Thyroid gland (tissue), 4 donors: ENCODE results near the gene DDX43. TPM values are rescaled to one million over a fixed set of nuclear protein-coding genes. Genes with fewer than 3 reads are reported as not detected.
"Not testable (repeated sequence)": the region's sequence is repeated elsewhere in the genome, so short reads cannot be mapped to it uniquely, and the experiment has no call there.

ENCODE experiments used
- DNase-seq, 2 donors: peaks; one replicate each; pipeline ENCODE4 v3.0.0-alpha.2; 2019
- H3K27ac ChIP-seq, 3 donors: fragments of 200-600 bp; sonication (generic); 1 replicate in 2 of 3; 2 replicates in 1 of 3; pipeline ENCODE4 v1.5.1; 2016 to 2019; ENCODE audit warnings: mild to moderate bottlenecking in 1 of 3, moderate library complexity in 1 of 3
- H3K27me3 ChIP-seq: fragments of 200-600 bp; sonication (generic); one replicate; pipeline ENCODE4 v1.5.1; 2019
- H3K36me3 ChIP-seq, 2 donors: fragments of 200-600 bp; sonication (generic); one replicate each; pipeline ENCODE4 v1.5.1; 2016 to 2019
- H3K4me1 ChIP-seq, 2 donors: fragments of 200-600 bp; sonication (generic); one replicate each; pipeline ENCODE4 v1.5.1; 2017 to 2019
- H3K4me3 ChIP-seq, 3 donors: fragments of 200-600 bp; sonication (generic); replicated peaks in 1 of 3; 1 replicate in 2 of 3; 2 replicates in 1 of 3; pipeline ENCODE4 v1.5.1; 2016; ENCODE audit warnings: mild to moderate bottlenecking in 1 of 3
- H3K9me3 ChIP-seq: fragments of 200-600 bp; sonication (generic); one replicate; pipeline ENCODE4 v1.5.1; 2017
- CTCF ChIP-seq, 6 experiments: fragments of 200-600 bp in 3 of 6; fragments of 450-650 bp in 3 of 6; sonication (generic) in 3 of 6; IDR thresholded peaks; one replicate each; pipeline ENCODE4 v1.5.1; 2016 to 2019; ENCODE audit warnings: antibody characterized with exemption in 6 of 6, mild to moderate bottlenecking in 2 of 6, inconsistent platforms in 1 of 6, moderate library complexity in 1 of 6
- POLR2A ChIP-seq, 2 donors: fragments of 450-650 bp; IDR thresholded peaks; one replicate each; pipeline ENCODE4 v1.6.1; 2017; ENCODE audit warnings: antibody characterized with exemption in 2 of 2, mild to moderate bottlenecking in 2 of 2, moderate library complexity in 1 of 2
- WGBS, 2 donors: methylation state at CpG; one replicate each; pipeline ENCODE4 v1.1.5; 2017; 5-methylcytosine and 5-hydroxymethylcytosine counted together
- intact Hi-C: fragments of 100-400 bp; cut with DNase I; formaldehyde crosslinking; loops from one replicate; pipeline ENCODE4 v1.15.1; 2023
- small RNA-seq: library from RNA; depleted of rRNA; stranded (forward); fragments of <200 nt; gene quantifications from one replicate; pipeline ENCODE3, GENCODE V24; 2016
- total RNA-seq, 4 donors: library from RNA; depleted of rRNA; stranded (reverse); fragments of >200 nt; gene quantifications; one replicate each; pipeline ENCODE4 v1.2.3, GENCODE V29; 2016

Gene DDX43
- total RNA-seq, 4 donors from 2014 or later, result 1.5 to 6.0 (median 4.0) TPM

GRCh38 chr6:73455865-73456629 lies 61.4 kb downstream of the DDX43 start:
- H3K27ac ChIP-seq, result no peak overlapping the region
- no peaks in the 10 kb centered on the region for H3K36me3 ChIP-seq
- WGBS, 2 donors, result 77 to 82% methylated on average over 3 of the region's 3 CpGs
- no peaks in the 10 kb centered on the region for H3K9me3 ChIP-seq
- no peak overlapping the region for H3K4me3 ChIP-seq
- TF ChIP-seq POLR2A (IDR thresholded peaks at IDR 0.05), result no peak
- no peak for TF ChIP-seq CTCF (IDR thresholded peaks at IDR 0.05)
- no peaks in the 10 kb centered on the region for H3K27me3 ChIP-seq
- intact Hi-C loops, result no loop called here
- no peak for DNase-seq
- H3K4me1 ChIP-seq, result peaks cover 6 to 9% of the 10 kb centered on the region in 2 donors

GRCh38 chr6:73459474-73459873 lies 64.8 kb downstream of the DDX43 start:
- intact Hi-C loops, H3K4me3 ChIP-seq, H3K27ac ChIP-seq, H3K27me3 ChIP-seq, H3K9me3 ChIP-seq, H3K36me3 ChIP-seq, DNase-seq: not testable (repeated sequence)
- WGBS, 2 donors, result 92% methylated on average over 7 of the region's 7 CpGs
- peaks cover 11 to 17% of the 10 kb centered on the region in 2 donors for H3K4me1 ChIP-seq

GRCh38 chr6:73460056-73460455 lies 65.4 kb downstream of the DDX43 start:
- Histone ChIP-seq H3K36me3 (no peaks in the 10 kb centered on the region), H3K9me3 (no peaks in the 10 kb centered on the region), H3K27me3 (no peaks in the 10 kb centered on the region), H3K4me1 (peaks cover 11 to 17% of the 10 kb centered on the region in 2 donors), H3K4me3 (no peak overlapping the region), H3K27ac (no peak overlapping the region)
- intact Hi-C loops, result no loop called here
- 75 to 80% methylated on average over 5 of the region's 5 CpGs for WGBS, 2 donors
- DNase-seq, result no peak
- no peak for TF ChIP-seq CTCF (IDR thresholded peaks at IDR 0.05)
- no peak for TF ChIP-seq POLR2A (IDR thresholded peaks at IDR 0.05)

- 0% methylated on average over 33 to 39 of the region's 55 CpGs for WGBS, 2 donors
- intact Hi-C loops, result no loop called here
- peaks cover 11 to 17% of the 10 kb centered on the region in 2 donors for H3K4me1 ChIP-seq
Measured at GRCh38 chr6:73461537-73462350, 67.1 kb downstream of the DDX43 start, which contains the start of gene MTO1. Gene MTO1, plus strand, starts transcription at chr6:73461737. Its CDS starts 118 bp downstream, at chr6:73461855.

More at GRCh38 chr6:73461537-73462350, 67.1 kb downstream of the DDX43 start, which contains the start of gene MTO1:
- Histone ChIP-seq H3K9me3 (no peaks in the 10 kb centered on the region), H3K27me3 (no peaks in the 10 kb centered on the region), H3K27ac (peak within 1 kb of the TSS; percentile 80 to 91 (median 88)), H3K36me3 (peaks cover under 1 to 7% of the 10 kb centered on the region in 2 donors), H3K4me3 (peak within 1 kb of the TSS; percentile 34 to 93 (median 64))
- no peak for TF ChIP-seq CTCF (IDR thresholded peaks at IDR 0.05)
- peak in 1 of 2 donors; percentile 75 for TF ChIP-seq POLR2A (IDR thresholded peaks at IDR 0.05)
- peak; percentile 88 to 90 for DNase-seq

Small RNA genes within 50 kb of the gene (small RNA-seq; reads per million reads assigned to genes)
- gene RNU6-975P (not detected), gene RPL39P3 (not detected)

Other genes starting within 250 kb of the DDX43 start
- not detected for gene KHDC1L, start 169.3 kb upstream of the DDX43 start, total RNA-seq
- gene KHDC1, start 131.6 kb upstream of the DDX43 start, total RNA-seq, result 1 to 10 TPM; 2.1 to 8.4 (median 4.1) TPM
- gene DPPA5, start 40.6 kb upstream of the DDX43 start, total RNA-seq, result not detected
- not detected for gene KHDC3L, start 32.2 kb upstream of the DDX43 start, total RNA-seq
- not detected for gene OOEP, start 24.9 kb upstream of the DDX43 start, total RNA-seq
- gene CGAS, start 57.5 kb downstream of the DDX43 start, total RNA-seq, result 1 to 10 TPM; 2.5 to 6.2 (median 4.4) TPM
- gene MTO1, start 66.9 kb downstream of the DDX43 start, total RNA-seq, result 10 to 100 TPM; 29.4 to 46.4 (median 30.6) TPM
- over 10,000 TPM in 2 of 4 donors, 1,000 to 10,000 TPM in 2; 9,141 to 11,705 (median 10,644) TPM for gene EEF1A1, start 126.2 kb downstream of the DDX43 start, total RNA-seq